ENCODE measurements around the gene C8B. TPM values are rescaled to one million over a fixed set of nuclear protein-coding genes. Genes with fewer than 3 reads are reported as not detected.

C8B gene
- polyA plus RNA-seq, 1 donor = not detected

- no peak for DNase-seq (ENCODE audit: low read depth)
Measured at GRCh38 chr1:56972976-56973375, 7.2 kb upstream of the C8B start.

- DNase-seq (ENCODE audit: low read depth) = no peak
Measured at GRCh38 chr1:56970280-56970679, 4.5 kb upstream of the C8B start.

- DNase-seq (ENCODE audit: low read depth) = no peak
Measured at GRCh38 chr1:56968878-56969495, 3.2 kb upstream of the C8B start.

DNA sequence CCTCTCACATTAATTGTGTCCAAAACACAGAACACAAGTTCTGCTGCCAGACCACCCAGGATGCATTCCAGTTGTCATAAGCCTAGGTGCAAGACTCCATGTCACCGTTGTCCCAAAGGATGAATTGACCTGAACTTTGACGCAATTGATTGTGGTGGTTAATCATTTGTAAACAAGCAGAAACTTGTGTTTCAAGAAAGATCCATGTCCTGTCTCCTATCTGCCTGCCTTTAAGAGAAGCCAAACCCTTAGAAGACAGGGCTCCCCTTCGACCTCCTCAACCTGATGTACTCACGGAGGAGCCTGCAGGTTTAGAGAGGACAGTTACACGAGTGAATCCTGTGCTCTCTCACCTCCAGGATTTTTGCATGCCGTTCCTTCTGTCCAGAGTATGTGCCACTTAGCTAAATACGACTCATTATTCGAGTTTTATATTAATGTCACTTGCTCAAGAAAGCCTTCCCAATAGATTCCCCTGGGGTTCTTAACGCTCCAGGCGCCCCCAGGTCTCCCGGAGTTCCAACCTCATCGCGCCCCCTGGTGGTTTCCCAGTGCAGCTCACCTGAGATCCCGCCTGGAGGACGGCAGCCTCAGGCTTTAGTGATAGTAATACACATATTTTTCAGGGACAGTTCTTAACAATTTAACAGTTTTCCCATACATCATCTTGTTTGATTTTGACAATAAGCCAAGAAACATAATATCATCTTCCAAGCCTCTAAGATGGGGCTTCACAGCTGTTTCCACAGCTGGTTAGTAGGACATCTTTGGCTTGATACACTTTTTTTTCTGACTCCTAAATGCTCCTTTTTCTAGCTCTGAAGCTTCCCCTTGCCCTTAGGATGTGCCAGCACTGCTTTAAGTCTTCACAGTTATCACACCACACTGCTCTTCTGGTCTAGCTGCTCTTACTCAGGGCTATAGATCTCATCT lies 2.4 kb upstream of the C8B start:
- no peak for DNase-seq (ENCODE audit: low read depth)

- DNase-seq (ENCODE audit: low read depth) = no peak
Measured at GRCh38 chr1:56967355-56967754, 1.5 kb upstream of the C8B start.

DNA sequence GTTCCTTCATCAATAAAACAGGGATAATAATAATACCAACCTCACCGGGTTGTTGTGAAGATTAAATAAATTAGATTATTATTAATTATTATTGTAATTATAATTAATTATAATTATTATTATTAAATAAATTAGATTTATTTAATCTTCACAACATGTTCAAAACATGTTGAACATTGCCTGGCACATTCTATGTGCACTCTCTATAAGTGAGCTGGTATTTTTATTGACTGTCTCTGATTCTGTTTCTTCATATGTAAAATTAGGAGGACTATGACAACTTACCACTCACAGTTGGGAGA lies 834 bp upstream of the C8B start:
- no peak for DNase-seq (ENCODE audit: low read depth)

DNA sequence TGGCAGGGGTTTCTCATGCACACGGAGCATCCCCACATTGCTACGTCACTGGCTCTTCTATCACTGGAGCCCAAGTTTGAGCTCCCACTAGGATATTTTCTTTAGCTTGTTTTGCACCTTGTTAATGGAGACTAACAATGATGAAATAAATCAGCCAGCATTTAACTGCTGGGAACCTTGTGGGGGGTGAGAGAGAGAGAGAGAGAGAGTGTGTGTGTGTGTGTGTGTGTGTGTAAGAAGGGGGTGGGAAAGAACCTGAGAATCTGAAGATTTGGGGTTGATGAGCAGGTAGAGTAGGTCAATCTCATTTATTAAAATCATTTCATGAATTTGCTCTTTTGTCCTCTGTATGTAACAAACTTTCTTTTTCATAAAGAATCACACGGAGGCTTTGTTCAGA lies 624 bp downstream of the C8B start:
- DNase-seq (ENCODE audit: low read depth) = no peak

DNA sequence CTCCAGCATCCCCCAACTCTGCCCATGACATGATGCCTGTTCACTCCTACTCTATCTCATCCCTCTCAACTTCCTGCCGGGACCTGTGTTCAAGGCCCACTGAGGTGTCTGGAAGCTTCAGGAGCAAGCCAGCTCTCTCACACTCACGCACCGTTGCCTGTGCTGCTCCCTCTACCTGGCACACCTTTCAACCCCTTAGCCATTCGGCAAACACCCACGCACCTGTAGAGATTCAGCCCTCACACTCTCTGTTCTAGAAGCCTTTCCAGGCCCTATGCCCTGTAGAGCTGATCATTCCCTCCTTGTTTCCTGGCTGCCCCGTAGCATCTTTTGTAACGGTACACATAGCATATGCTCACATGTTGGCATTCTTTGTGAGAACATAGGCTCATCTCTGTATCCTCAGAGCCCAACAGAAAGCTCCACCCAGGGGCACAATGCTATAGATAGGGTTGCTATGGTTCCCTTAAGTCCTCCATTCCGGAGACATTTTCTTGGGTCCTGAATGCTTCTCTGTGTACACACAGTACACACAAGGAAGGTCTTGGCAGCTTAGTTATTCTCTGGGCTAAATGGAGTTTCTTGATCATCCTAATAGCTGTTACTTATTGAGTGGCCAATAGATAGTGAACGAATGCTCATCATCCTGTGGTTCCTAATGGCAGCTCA lies 1.3 kb downstream of the C8B start:
- DNase-seq (ENCODE audit: low read depth) = no peak

DNA sequence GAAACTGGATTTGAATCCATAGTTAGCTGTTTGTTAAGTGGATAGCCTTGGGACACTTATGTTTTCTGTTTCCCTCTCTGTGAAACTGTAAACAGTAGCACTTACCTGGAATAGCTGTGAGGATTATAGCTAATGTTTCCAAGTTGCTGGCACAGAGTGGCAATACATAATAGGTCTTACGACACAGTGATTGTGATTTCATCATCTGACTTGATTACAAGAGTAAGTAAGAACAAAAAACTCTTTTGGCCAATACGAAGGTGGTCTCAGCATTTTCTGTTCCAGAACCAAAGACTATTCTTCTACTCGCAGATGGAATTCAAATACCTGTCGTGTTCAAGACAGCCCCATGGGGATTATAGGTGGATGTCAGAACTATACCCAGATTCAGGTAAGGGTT lies 2.1 kb downstream of the C8B start:
- no peak for DNase-seq (ENCODE audit: low read depth)

GRCh38 chr1:56961426-56961825 lies 4.4 kb downstream of the C8B start:
- no peak for DNase-seq (ENCODE audit: low read depth)

DNA sequence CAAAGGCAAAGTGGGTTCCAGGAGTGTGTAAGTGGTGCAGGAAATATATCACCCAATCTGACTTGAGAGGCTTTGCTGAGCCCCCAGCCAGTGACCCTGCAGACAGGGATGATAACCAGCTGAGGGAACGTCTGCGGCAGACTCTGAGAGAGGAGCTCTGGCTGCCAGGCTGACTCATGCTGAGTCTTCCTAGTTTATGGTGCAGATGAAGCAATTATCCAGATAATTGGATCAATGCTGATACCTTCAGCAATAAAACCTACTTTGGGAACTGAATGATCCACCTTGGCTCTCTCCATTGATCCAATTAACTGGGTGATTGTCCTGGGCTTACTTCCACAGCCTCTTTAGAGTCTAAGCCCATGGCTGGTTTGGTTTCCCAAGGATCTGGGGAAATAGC lies 7.3 kb downstream of the C8B start:
- DNase-seq (ENCODE audit: low read depth) = no peak

DNA sequence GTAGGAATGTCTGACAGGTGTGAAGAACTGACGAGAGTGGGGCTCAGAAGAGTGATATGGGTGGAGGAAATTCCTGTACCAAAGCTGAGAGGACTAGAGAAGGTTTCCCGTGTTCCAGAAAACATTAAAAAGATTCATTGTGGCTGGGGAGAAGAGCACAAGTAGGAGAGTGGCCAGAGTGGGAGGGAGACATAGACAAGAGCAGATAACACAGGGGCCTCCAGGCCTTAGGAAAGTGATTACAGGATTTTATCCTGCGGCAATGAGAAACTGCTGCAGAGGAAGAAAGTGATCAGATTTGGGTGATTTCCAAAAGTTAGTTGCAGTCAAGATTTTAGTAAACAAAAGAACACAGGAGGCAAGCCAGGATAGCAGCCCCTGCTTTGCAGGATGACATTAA lies 7.9 kb downstream of the C8B start:
- no peak for DNase-seq (ENCODE audit: low read depth)

DNA sequence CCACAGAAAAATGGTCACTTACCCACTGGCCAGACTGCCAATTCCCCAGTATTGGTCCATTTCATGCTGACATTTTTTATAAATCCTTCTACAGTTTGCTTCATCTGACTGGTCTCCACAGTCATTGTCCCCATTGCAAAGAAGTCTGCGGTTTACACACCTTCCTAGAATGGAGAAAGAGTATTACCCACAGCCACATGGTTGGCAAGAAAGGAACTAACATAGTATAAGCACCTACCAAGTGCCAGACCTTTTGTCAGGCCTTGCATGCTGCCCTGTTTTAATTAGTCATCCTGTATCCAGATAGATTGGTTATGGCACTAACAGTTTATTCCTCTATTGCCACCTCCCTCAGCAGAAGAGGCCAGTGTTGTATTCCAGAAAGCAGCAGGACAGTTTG lies 11.2 kb downstream of the C8B start:
- DNase-seq (ENCODE audit: low read depth) = no peak

DNA sequence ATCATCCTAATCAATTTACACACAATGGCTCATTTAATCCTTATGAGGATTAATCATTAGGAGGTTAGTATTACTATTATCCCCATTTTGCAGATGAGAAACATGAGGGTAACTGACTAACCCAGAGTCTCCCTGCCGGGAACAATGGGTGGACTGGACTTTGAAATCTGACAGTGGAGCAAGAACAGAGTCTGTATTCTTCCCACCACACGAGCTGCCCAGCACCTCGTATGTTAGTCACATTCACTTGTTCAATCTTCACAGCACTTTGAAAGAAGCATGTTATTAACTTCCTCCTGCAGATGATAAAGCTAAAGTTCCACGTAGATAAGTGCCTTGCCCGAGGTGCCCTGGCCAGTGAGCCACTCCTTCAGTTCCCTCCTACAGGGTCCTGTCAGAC lies 12.4 kb downstream of the C8B start:
- DNase-seq (ENCODE audit: low read depth) = no peak

DNA sequence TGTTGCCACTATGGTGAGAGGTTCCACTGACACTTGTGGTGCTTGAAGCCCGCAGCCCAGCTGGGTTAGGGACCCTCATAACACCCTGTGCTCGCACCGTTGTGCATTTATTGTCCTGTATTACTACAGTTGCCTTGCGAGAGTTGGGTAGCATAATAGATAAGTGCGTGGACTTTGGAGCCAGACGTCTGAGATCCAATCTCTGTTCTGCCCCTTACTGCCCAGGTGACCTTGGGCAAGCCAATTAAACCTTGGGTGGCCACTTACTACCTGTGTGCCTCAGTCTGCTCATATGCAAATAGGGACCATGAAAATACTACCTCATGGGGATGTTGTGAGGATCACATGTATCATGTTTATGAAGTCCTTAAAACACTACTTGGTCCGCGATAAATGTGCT lies 13.3 kb downstream of the C8B start:
- DNase-seq (ENCODE audit: low read depth) = no peak

- no peak for DNase-seq (ENCODE audit: low read depth)
Measured at GRCh38 chr1:56948403-56949023, 17.3 kb downstream of the C8B start.

- no peak for DNase-seq (ENCODE audit: low read depth)
Measured at GRCh38 chr1:56940039-56940438, 25.8 kb downstream of the C8B start.

DNA sequence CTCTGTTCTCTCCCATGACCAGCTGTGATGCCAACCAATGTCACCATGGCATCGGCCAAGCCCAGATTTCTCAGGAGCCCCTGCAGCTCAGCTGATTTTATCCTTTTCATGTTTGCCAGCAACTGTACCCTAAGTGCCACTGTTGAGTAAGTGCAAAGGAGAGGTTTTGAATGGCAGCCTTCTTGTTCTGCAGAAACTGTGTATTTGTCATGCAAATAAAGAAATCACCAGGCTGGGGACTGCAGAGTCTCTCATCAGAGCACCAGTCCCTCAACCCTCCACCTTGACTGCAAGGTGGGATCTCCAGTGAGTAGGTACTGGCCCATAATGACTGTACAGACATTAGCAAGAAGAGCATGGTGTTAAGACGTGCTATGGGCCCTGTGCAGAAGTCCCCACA lies 26.6 kb downstream of the C8B start:
- DNase-seq (ENCODE audit: low read depth) = no peak

DNA sequence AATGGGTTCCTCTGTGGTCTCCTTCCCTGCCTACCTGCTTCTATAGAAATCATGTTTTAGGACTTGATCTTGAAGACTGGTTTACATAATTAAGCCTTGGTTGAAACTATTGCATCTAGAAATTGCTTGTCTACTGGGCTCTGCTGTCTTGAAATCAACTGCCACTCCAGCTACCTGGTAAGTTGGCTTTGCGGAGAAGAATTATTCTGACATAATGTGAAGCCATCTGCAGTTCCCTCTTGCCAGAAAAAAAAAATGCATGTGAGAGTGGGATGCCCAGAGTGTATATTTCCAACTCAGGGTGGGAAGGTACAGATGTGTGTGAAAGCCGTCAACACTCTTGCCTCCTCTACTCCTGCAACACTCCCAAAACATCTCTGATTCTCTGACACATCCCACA lies 27.2 kb downstream of the C8B start:
- DNase-seq (ENCODE audit: low read depth) = no peak

DNA sequence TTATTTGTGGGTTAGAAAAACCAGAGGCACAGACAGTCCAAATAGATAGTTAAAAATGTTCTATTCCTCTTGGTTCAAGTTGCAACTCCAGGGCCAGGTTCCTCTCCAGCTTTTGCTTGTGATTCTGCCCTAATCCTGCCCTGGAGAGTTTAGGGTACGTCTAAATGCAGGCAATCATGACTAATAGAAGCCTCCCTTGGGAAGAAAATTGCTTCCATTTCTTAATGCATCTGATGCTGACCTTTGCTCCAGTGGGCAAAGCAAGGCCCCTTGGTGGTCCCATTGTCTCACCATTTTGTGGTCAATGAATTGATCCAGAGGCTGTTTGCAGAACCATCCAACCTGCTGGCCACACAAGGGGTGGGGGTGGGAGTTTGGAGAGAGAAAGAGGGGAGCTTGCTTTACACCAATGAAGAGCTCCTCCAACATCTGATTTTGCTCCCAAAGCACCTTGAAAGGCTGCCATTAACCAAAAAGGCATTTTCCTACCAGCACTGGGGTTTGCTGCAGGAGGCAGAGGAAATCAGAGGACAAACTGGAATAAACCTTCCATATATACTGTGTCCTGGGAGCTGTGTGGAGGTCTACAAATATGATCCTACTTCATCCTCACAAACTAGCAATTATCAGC lies 31.3 kb downstream of the C8B start:
- no peak for DNase-seq (ENCODE audit: low read depth)

- no peak for DNase-seq (ENCODE audit: low read depth)
Measured at GRCh38 chr1:56933606-56934005, 32.2 kb downstream of the C8B start.

DNA sequence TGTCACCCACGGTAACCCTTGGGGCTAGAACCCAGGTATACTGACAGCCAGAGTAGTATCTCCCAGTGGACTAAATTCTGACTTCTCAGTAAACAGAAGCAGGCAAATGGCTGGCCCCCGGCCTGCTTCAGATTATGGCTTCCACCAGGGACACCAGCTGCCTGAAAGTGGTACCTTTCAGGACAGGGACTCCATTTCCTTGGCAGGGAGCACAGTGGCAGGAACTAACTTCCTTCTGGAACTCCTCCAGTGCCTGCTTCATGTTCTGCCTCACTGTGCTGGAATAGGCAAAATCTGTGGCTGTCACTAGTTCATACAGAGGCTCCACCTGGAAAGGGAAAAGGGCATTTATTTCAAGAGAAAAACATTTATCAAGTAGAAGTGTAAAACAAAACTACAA lies 32.7 kb downstream of the C8B start:
- no peak for DNase-seq (ENCODE audit: low read depth)
